Measurements from ENCODE around the gene ALOX12B.

ALOX12B gene

DNA sequence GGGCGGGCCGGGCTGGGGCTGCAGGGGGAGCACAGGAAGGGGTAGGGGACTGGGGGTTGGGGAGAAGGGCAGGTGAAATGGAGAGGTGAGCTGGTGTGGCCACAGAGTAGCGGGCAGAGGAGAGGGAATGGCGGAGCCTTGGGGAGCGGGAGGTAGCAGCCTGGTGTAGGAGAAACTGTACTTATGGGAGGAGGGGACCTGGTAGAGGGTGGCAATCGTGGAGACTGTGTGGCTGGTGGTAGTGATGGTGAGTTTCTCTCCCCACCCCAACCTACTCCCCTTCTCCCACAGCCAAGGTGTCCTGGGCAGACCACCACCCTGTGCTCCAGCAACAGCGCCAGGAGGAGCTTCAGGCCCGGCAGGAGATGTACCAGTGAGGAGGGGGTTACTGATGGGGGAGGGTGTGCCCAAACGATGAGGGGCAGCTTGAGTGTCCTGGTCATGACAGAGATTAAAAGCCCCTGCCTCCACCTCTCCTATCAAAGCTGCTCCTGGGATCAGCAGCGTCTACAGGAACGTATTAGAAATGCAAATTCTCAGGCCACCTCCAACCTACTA, 47.8 kb downstream of the ALOX12B start:
- Histone ChIP-seq H3K4me3 (ENCODE audit: low read depth, low read length) (no peak overlapping the region), H3K9me3 (no peaks in the 10 kb centered on the region), H3K27me3 (no peaks in the 10 kb centered on the region), H3K4me1 (peaks cover 8% of the 10 kb centered on the region), H3K36me3 (no peaks in the 10 kb centered on the region)
- TF ChIP-seq CTCF (IDR thresholded peaks at IDR 0.05; ENCODE audit: low read depth, low read length) = no peak
- DNase-seq = no peak

DNA sequence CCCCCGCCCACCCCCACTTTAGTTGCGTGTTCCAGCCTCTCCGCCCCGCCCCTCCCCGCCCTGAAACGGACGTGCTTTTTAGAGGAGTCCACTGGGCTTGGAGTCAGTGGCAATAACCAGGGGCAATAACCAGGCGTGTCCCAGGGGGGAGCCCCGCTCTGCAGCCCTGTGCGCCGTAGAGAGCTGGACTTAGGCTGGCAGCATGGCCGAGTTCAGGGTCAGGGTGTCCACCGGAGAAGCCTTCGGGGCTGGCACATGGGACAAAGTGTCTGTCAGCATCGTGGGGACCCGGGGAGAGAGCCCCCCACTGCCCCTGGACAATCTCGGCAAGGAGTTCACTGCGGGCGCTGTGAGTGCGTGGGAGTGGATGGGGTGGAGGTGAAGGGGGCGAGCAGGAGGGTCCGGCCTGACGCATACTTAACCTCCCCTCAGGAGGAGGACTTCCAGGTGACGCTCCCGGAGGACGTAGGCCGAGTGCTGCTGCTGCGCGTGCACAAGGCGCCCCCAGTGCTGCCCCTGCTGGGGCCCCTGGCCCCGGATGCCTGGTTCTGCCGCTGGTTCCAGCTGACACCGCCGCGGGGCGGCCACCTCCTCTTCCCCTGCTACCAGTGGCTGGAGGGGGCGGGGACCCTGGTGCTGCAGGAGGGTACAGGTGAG, 48.4 kb downstream of the ALOX12B start, which contains the start of gene ALOX15B:
Gene ALOX15B (plus strand): TSS at position 106 of the 657 bp plus-strand sequence. CDS start 97 bp downstream, at position 203.
- peaks cover 8% of the 10 kb centered on the region for H3K4me1 ChIP-seq
- no peaks in the 10 kb centered on the region for H3K9me3 ChIP-seq
- H3K4me3 ChIP-seq (ENCODE audit: low read depth, low read length) = no peak within 1 kb of the TSS
- no peaks in the 10 kb centered on the region for H3K27me3 ChIP-seq
- no peak for DNase-seq
- TF ChIP-seq CTCF (IDR thresholded peaks at IDR 0.05; ENCODE audit: low read depth, low read length) = no peak
- H3K36me3 ChIP-seq = no peaks in the 10 kb centered on the region

DNA sequence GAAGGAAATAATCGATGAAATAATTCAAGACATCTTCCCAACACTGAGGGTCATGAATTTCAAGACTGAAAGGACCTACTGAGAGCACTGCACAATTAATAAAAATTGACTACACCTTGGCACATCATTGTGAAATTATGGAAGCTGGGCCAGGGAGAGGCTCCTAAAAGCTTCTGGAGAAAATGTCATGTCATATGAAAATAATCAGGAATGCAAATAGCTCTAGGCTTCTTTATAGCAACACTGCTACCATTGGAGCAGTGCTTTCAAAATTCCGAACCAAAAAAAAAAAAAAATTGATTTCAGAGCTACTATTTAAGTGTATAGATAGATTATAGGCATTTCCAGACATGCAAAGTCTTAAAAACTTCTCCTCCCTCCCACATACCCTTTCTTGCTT, 55.1 kb downstream of the ALOX12B start:
- Histone ChIP-seq H3K9me3 (no peaks in the 10 kb centered on the region), H3K36me3 (no peaks in the 10 kb centered on the region), H3K4me1 (no peaks in the 10 kb centered on the region), H3K4me3 (ENCODE audit: low read depth, low read length) (no peak overlapping the region), H3K27me3 (no peaks in the 10 kb centered on the region)
- no peak for DNase-seq
- TF ChIP-seq CTCF (IDR thresholded peaks at IDR 0.05; ENCODE audit: low read depth, low read length) = no peak

- H3K4me1 ChIP-seq = no peaks in the 10 kb centered on the region
- H3K36me3 ChIP-seq = no peaks in the 10 kb centered on the region
- DNase-seq = no peak
- H3K4me3 ChIP-seq (ENCODE audit: low read depth, low read length) = no peak overlapping the region
- H3K9me3 ChIP-seq = no peaks in the 10 kb centered on the region
- no peak for TF ChIP-seq CTCF (IDR thresholded peaks at IDR 0.05; ENCODE audit: low read depth, low read length)
- H3K27me3 ChIP-seq = no peaks in the 10 kb centered on the region
Measured at GRCh38 chr17:8031950-8032349, 55.6 kb downstream of the ALOX12B start.

DNA sequence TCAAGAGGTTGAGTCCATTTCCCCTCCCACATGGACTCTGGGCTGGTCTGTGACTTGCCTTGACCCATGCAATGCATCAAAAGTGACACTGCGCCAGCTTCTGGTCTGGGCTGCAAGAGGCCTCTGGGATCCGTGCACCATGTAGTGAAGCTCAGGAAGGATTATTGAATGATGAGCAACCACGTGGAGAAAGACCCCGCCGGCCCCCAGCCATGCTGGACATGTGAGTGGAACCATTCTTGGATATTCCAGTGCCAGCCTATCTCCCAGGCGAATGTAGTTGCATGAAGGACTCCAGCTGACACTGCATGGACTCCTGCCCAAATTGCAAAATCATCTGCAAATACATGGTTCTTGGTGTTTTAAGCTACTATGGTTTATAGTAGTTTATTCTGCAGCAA, 56.3 kb downstream of the ALOX12B start:
- TF ChIP-seq CTCF (IDR thresholded peaks at IDR 0.05; ENCODE audit: low read depth, low read length) = no peak
- Histone ChIP-seq H3K4me1 (no peaks in the 10 kb centered on the region), H3K27me3 (no peaks in the 10 kb centered on the region), H3K9me3 (no peaks in the 10 kb centered on the region), H3K4me3 (ENCODE audit: low read depth, low read length) (no peak overlapping the region), H3K36me3 (no peaks in the 10 kb centered on the region)
- DNase-seq = no peak

GRCh38 chr17:8029121-8029520, 58.4 kb downstream of the ALOX12B start:
- Histone ChIP-seq H3K36me3 (no peaks in the 10 kb centered on the region), H3K9me3 (no peaks in the 10 kb centered on the region), H3K27me3 (no peaks in the 10 kb centered on the region), H3K4me1 (no peaks in the 10 kb centered on the region), H3K4me3 (ENCODE audit: low read depth, low read length) (no peak overlapping the region)
- no peak for DNase-seq
- no peak for TF ChIP-seq CTCF (IDR thresholded peaks at IDR 0.05; ENCODE audit: low read depth, low read length)
